Neutrophil (primary cell): ENCODE results near the gene CBARP.
A peak's percentile ranks its signal among the peaks of the same experiment; 100 is the strongest.

Experiments used
- H3K27ac ChIP-seq: fragments of 200-600 bp; sonication (generic); 2 replicates; pipeline ENCODE4 v1.5.1; 2016; ENCODE audit warnings: mild to moderate bottlenecking, moderate library complexity
- H3K27me3 ChIP-seq: fragments of 200-600 bp; sonication (generic); 2 replicates; pipeline ENCODE4 v1.6.0; 2016; ENCODE audit warnings: mild to moderate bottlenecking
- H3K36me3 ChIP-seq: fragments of 200-600 bp; sonication (generic); 2 replicates; pipeline ENCODE4 v1.5.1; 2017
- H3K4me1 ChIP-seq, 2 experiments: fragments of 200-600 bp in 1 of 2; sonication (generic) in 1 of 2; 1 replicate in 1 of 2; 2 replicates in 1 of 2; pipeline versions ENCODE4 v1.5.1 to v1.6.1; 2013 to 2016; ENCODE audit warnings: low read depth in 1 of 2, low read length in 1 of 2, mild to moderate bottlenecking in 1 of 2, moderate library complexity in 1 of 2; ENCODE audit not compliant: control insufficient read depth in 1 of 2, insufficient read depth in 1 of 2
- H3K4me3 ChIP-seq, 2 experiments: fragments of 200-600 bp in 1 of 2; sonication (generic) in 1 of 2; 1 replicate in 1 of 2; 2 replicates in 1 of 2; pipeline ENCODE4 v1.5.1; 2013 to 2016; ENCODE audit warnings: low read depth in 1 of 2, low read length in 1 of 2, mild to moderate bottlenecking in 1 of 2, moderate library complexity in 1 of 2
- H3K9me3 ChIP-seq: fragments of 200-600 bp; sonication (generic); 2 replicates; pipeline ENCODE4 v1.5.1; 2016
- CTCF ChIP-seq: fragments of 200-600 bp; sonication (generic); IDR thresholded peaks from 2 replicates; pipeline ENCODE4 v1.5.1; 2016; ENCODE audit warnings: antibody characterized with exemption

CBARP gene

GRCh38 chr19:1280636-1281568, 43.1 kb upstream of the CBARP start:
- Histone ChIP-seq H3K9me3 (no peaks in the 10 kb centered on the region), H3K4me1 (peaks cover 12 to 13% of the 10 kb centered on the region in 2 experiments), H3K27me3 (peaks cover 32% of the 10 kb centered on the region), H3K4me3 (no peak overlapping the region), H3K36me3 (peaks cover 7% of the 10 kb centered on the region), H3K27ac (no peak overlapping the region)
- TF ChIP-seq CTCF: no peak

DNA sequence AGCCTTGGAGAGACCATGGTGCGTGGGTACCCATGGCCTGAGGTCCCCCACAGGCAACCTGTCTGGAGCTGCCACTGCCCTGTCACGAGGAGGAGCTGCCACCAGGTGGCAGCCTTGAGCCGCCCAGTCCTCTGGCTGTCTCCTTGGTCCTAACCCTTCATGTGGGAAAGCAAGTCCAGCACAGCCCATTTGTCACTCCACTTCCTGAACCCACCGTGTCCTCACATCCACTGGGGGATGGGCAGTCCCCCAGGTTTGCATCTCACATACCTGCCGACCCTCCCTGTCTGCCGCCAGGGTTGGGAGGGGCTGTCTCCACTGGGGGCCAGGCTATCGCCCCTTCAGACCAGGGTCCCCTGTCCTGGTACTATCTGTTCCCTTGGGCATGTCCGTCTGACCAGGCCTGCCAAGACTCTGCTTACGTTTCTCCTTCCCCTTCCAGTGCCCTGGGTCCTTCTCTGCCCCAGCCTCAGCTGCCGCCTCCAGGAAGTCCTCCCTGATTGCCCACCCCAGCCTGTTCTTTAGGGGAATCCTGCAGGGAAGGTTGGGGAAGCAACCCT, 42.1 kb upstream of the CBARP start:
- H3K27ac ChIP-seq: no peak overlapping the region
- peak; percentile 88 for TF ChIP-seq CTCF
- no peaks in the 10 kb centered on the region for H3K9me3 ChIP-seq
- peaks cover 15 to 21% of the 10 kb centered on the region in 2 experiments for H3K4me1 ChIP-seq
- no peak overlapping the region for H3K4me3 ChIP-seq
- H3K36me3 ChIP-seq: peaks cover 10% of the 10 kb centered on the region
- H3K27me3 ChIP-seq: peaks cover 24% of the 10 kb centered on the region

- H3K4me1 ChIP-seq: peaks cover 24 to 30% of the 10 kb centered on the region in 2 experiments
- H3K4me3 ChIP-seq: no peak overlapping the region
- peaks cover 15% of the 10 kb centered on the region for H3K27me3 ChIP-seq
- no peak overlapping the region for H3K27ac ChIP-seq
- H3K36me3 ChIP-seq: peaks cover 19% of the 10 kb centered on the region
- no peak for TF ChIP-seq CTCF
- no peaks in the 10 kb centered on the region for H3K9me3 ChIP-seq
Measured at GRCh38 chr19:1278713-1279660, 41.2 kb upstream of the CBARP start.

DNA sequence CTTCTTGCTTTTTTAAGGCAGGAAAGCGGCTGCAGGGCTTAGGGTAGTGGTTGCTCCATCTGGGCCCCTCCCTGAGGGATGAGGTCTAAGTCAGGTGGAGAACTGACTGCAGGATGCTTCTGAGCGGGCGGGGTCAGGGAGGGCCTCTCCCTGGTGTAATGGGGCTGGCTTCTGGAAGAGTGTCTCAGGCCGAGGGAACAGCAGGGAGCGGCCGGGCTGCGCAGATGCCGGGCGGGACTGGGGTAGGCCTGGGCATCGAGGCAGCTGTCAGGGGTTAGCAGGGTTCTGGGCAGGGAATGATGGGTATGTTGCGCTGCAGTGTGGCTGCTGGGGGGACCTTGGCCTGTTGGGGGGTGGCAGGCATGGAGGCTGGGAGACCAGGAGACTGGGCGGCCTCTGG, 40.3 kb upstream of the CBARP start:
- Histone ChIP-seq H3K4me1 (peaks cover 33 to 39% of the 10 kb centered on the region in 2 experiments), H3K27ac (no peak overlapping the region), H3K27me3 (peaks cover 6% of the 10 kb centered on the region), H3K4me3 (no peak overlapping the region), H3K36me3 (peaks cover 28% of the 10 kb centered on the region), H3K9me3 (no peaks in the 10 kb centered on the region)
- TF ChIP-seq CTCF: no peak

DNA sequence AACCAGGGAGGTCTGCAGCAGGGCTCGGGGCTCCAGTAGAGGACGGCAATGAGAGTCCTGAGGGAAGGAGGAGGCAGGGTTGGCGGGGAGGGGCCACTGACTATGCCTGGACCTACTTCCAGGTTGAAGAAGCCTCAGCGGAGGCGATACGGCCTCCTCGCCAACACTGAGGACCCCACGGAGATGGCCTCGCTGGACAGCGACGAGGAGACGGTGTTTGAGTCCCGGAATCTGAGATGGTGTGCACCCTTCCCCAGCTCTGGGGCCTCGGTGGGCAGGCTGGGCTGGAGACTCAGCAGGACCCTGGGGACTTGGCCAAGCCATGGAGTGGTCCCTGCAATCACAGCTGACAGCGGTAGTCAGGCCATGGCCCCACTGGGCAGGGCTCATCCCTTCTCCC, 39.3 kb upstream of the CBARP start:
- no peak overlapping the region for H3K4me3 ChIP-seq
- TF ChIP-seq CTCF: no peak
- no peaks in the 10 kb centered on the region for H3K9me3 ChIP-seq
- no peaks in the 10 kb centered on the region for H3K27me3 ChIP-seq
- H3K27ac ChIP-seq: peak overlapping the region; percentile 99
- peaks cover 38% of the 10 kb centered on the region for H3K36me3 ChIP-seq
- H3K4me1 ChIP-seq: peaks cover 43 to 49% of the 10 kb centered on the region in 2 experiments
